Measurements from ENCODE around the gene KLHL30.

- TF ChIP-seq CREB1 (IDR thresholded peaks at IDR 0.05; ENCODE audit: low read depth) = no peak
- no peak for TF ChIP-seq MAX (IDR thresholded peaks at IDR 0.05)
These were observed 18.6 kb upstream of the KLHL30 start for GRCh38 chr2:238119756-238120462.

All from Ishikawa (cell line).